MM.1S (cell line): Measurements from ENCODE around the gene B3GAT3.

Experiments
- DNase-seq: peaks from one replicate; pipeline ENCODE4 v3.0.0-alpha.2; 2015
- H2AFZ ChIP-seq: fragments of 300-600 bp; sonication (generic); 2 replicates; pipeline ENCODE4 v1.6.0; 2016; ENCODE audit warnings: antibody characterized with exemption, low read length
- H3F3A ChIP-seq: fragments of 300-600 bp; sonication (generic); 2 replicates; pipeline ENCODE4 v1.6.1; 2016; ENCODE audit warnings: mild to moderate bottlenecking, antibody characterized with exemption, low read length, moderate library complexity, mixed read lengths; ENCODE audit not compliant: insufficient read depth
- H3K27ac ChIP-seq: fragments of 300-600 bp; sonication (generic); 2 replicates; pipeline ENCODE4 v1.5.1; 2016; ENCODE audit warnings: mild to moderate bottlenecking, low read length
- H3K27me3 ChIP-seq: fragments of 300-600 bp; sonication (generic); replicated peaks from 2 replicates; pipeline ENCODE4 v1.6.0; 2016; ENCODE audit warnings: low read length; ENCODE audit not compliant: insufficient read depth
- H3K36me3 ChIP-seq: fragments of 300-600 bp; sonication (generic); replicated peaks from 2 replicates; pipeline ENCODE4 v1.6.1; 2016; ENCODE audit warnings: mild to moderate bottlenecking, low read length, mixed read lengths; ENCODE audit not compliant: insufficient read depth
- H3K4me1 ChIP-seq: fragments of 300-600 bp; sonication (generic); 2 replicates; pipeline ENCODE4 v1.6.1; 2016; ENCODE audit warnings: low read length, mixed read lengths
- H3K4me2 ChIP-seq: fragments of 300-600 bp; sonication (generic); 2 replicates; pipeline ENCODE4 v1.6.0; 2016; ENCODE audit warnings: low read depth, low read length
- H3K4me3 ChIP-seq: fragments of 300-600 bp; sonication (generic); 2 replicates; pipeline ENCODE4 v1.5.1; 2016; ENCODE audit warnings: low read length, mixed read lengths
- H3K79me2 ChIP-seq: fragments of 300-600 bp; sonication (generic); 2 replicates; pipeline ENCODE4 v1.6.1; 2016; ENCODE audit warnings: mixed run types, low read length, mixed read lengths
- H3K9ac ChIP-seq: fragments of 300-600 bp; sonication (generic); 2 replicates; pipeline ENCODE4 v1.6.1; 2016; ENCODE audit warnings: low read length, mixed read lengths
- H3K9me2 ChIP-seq: fragments of 300-600 bp; sonication (generic); replicated peaks from 2 replicates; pipeline ENCODE4 v1.6.1; 2016; ENCODE audit warnings: mild to moderate bottlenecking, low read length, mixed read lengths; ENCODE audit not compliant: insufficient read depth
- H3K9me3 ChIP-seq: fragments of 300-600 bp; sonication (generic); replicated peaks from 2 replicates; pipeline ENCODE4 v1.6.1; 2016; ENCODE audit warnings: mild to moderate bottlenecking, low read length, mixed read lengths; ENCODE audit not compliant: insufficient read depth
- H4K20me1 ChIP-seq: fragments of 300-600 bp; sonication (generic); 2 replicates; pipeline ENCODE4 v1.6.1; 2016; ENCODE audit warnings: mild to moderate bottlenecking, low read length, moderate library complexity, mixed read lengths; ENCODE audit not compliant: insufficient read depth
- EZH2 ChIP-seq: fragments of 300-600 bp; sonication (generic); optimal IDR thresholded peaks from 2 replicates; pipeline ENCODE3; 2017; ENCODE audit warnings: low read depth, mild to moderate bottlenecking, antibody characterized with exemption, low read length, mixed read lengths
- EZH2phosphoT487 ChIP-seq: fragments of 300-600 bp; sonication (generic); IDR thresholded peaks from 2 replicates; pipeline ENCODE4 v1.6.1; 2018; ENCODE audit warnings: antibody characterized with exemption, low read length
- TF ChIP-seq, protein P1 (sequence below): fragments of 300-600 bp; sonication (generic); IDR thresholded peaks from 2 replicates; pipeline ENCODE4 v1.5.1; 2016; ENCODE audit warnings: antibody characterized with exemption, low read length, mixed read lengths

B3GAT3 gene

DNA sequence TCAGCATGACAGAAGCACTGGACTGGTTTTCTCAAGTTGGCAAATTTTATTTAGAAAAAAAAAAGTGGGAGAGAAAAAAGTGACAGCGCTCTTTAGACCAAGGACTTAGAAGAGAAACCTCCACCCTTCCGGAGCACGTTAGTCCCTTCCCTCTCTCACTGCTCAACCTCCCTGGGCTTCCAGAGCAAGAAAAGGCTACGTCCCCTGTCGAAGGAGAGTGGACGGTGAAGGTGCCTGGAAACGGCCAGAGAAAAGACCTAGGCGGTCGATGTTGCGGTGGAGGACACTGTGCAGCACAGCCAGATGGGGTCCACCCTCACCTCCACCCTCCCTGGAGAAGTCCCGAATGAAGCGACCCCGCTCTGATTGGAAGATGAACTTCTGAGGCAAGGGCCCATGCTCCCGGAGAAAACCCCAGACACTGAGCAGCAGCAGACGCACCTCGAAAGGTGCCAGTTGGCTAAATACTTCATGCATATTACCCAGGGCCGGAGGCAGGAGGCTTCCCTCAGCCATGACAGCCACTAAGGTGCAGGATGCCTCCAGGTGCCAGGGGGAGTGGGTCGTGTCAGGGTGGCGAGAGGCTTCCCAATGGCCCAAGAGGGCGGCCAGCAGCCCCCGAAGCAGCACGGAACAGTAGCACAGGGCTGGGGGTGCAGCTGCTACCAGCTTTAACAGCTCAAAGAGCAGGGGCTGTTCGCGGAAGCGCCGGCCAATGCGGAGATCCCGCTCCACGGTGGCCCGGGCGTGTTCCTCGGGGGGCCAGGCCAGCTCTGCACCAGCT is 25.2 kb upstream of the B3GAT3 start:
- TF ChIP-seq, protein P1, sequence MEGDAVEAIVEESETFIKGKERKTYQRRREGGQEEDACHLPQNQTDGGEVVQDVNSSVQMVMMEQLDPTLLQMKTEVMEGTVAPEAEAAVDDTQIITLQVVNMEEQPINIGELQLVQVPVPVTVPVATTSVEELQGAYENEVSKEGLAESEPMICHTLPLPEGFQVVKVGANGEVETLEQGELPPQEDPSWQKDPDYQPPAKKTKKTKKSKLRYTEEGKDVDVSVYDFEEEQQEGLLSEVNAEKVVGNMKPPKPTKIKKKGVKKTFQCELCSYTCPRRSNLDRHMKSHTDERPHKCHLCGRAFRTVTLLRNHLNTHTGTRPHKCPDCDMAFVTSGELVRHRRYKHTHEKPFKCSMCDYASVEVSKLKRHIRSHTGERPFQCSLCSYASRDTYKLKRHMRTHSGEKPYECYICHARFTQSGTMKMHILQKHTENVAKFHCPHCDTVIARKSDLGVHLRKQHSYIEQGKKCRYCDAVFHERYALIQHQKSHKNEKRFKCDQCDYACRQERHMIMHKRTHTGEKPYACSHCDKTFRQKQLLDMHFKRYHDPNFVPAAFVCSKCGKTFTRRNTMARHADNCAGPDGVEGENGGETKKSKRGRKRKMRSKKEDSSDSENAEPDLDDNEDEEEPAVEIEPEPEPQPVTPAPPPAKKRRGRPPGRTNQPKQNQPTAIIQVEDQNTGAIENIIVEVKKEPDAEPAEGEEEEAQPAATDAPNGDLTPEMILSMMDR: no peak
- no peak for TF ChIP-seq EZH2phosphoT487
- no peak for TF ChIP-seq EZH2
- peak overlapping the region; percentile 36; the same call in 1 of the 2 replicates for H3K4me2 ChIP-seq
- H3K4me3 ChIP-seq: no peak overlapping the region
- 0 out of 2 replicates have a peak, but pooled peaks cover 8% of the 10 kb centered on the region for H3K36me3 ChIP-seq
- peaks cover 5% of the 10 kb centered on the region; the same call in 1 of the 2 replicates for H3F3A ChIP-seq
- no peaks in the 10 kb centered on the region for H3K27me3 ChIP-seq
- peak overlapping the region; percentile 4; the same call in 1 of the 2 replicates for H3K27ac ChIP-seq
- H3K4me1 ChIP-seq: peaks cover 9% of the 10 kb centered on the region
- H3K79me2 ChIP-seq: peaks cover 66% of the 10 kb centered on the region
- no peak for DNase-seq
- H3K9me3 ChIP-seq: no peaks in the 10 kb centered on the region
- H2AFZ ChIP-seq: no peak overlapping the region
- no peaks in the 10 kb centered on the region for H4K20me1 ChIP-seq
- no peak overlapping the region for H3K9ac ChIP-seq
- H3K9me2 ChIP-seq: no peaks in the 10 kb centered on the region

DNA sequence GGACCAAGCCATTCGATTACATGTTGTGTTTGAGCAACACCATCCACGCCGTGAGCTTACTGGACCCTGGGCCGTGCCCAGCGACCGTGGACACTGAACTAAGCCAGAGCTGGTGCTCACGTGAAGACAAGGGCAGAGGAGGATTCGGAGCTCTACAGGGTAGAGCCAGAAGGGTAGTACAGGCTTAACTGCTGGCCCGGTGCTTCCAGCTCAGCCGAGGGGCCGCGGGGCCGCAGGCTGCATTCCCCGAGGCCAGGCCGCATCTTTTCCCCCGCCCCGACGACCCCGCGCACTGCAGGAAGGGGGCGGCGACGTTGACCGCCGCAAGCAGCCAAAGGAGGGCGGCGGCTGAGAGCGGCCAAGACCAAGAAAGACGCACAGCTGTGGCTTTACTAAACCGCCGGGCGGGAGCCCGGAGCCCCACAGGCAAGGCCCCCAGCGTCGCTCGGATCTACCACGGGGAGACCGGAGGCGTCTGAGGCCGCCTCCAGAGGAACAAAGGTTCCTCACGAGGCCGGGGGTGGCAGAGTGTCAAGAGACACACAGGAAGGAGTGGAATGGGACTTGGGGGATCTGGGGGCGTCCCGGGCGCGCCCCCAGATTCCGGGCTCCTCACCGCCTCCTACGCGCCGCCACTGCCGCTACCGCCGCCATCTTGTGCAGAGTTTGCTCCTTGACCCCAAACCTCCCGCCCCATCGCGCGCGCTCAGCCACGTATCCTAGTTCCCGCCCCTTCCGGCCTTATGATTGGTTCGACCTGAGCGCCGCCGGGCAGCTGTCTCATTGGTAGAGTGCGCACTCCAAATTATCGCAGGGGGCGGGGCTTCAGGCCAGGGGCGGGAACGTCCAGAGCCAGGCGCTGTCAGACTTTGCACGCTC is 24.4 kb upstream of the B3GAT3 start, which contains the start of gene GANAB:
TSS of gene GANAB (minus strand) at position 668 of the 879 bp plus-strand sequence. CDS start at position 654, 14 bp downstream.
- Histone ChIP-seq H3K4me1 (peaks cover 9% of the 10 kb centered on the region), H3K4me2 (peak within 1 kb of the TSS; percentile 89), H3K9me2 (no peaks in the 10 kb centered on the region), H2AFZ (peak within 1 kb of the TSS; percentile 40), H4K20me1 (no peaks in the 10 kb centered on the region), H3K36me3 (0 out of 2 replicates have a peak, but pooled peaks cover 8% of the 10 kb centered on the region), H3K27ac (peak within 1 kb of the TSS; percentile 61; the same call in 1 of the 2 replicates), H3K9me3 (no peaks in the 10 kb centered on the region), H3K9ac (peak within 1 kb of the TSS; percentile 95), H3K79me2 (peaks cover 66% of the 10 kb centered on the region), H3F3A (peaks cover 5% of the 10 kb centered on the region; the same call in 1 of the 2 replicates), H3K27me3 (no peaks in the 10 kb centered on the region), H3K4me3 (peak within 1 kb of the TSS; percentile 89)
- TF ChIP-seq EZH2 (no peak), EZH2phosphoT487 (no peak)
- TF ChIP-seq, protein P1: no peak
- peak; percentile 99 for DNase-seq

DNA sequence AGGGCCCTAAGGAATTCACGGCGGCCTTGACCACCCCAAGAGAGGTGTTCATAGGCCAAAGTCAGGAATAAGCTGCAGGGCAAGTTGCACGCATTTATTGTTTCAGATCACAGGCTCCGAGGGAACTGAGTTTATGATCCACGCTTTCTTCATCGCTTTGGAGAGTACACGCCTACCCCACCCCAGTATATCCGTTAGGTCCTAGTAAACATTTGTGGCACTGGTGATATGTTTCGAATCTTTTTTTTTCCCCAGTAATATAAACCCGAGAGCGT is 23.8 kb upstream of the B3GAT3 start:
- TF ChIP-seq, protein P1: no peak
- TF ChIP-seq EZH2phosphoT487 (no peak), EZH2 (no peak)
- no peaks in the 10 kb centered on the region for H3K27me3 ChIP-seq
- H3K4me2 ChIP-seq: peak overlapping the region; percentile 89
- H4K20me1 ChIP-seq: no peaks in the 10 kb centered on the region
- H3F3A ChIP-seq: peaks cover 5% of the 10 kb centered on the region; the same call in 1 of the 2 replicates
- H3K9me2 ChIP-seq: no peaks in the 10 kb centered on the region
- H3K9ac ChIP-seq: peak overlapping the region; percentile 95
- no peaks in the 10 kb centered on the region for H3K9me3 ChIP-seq
- no peak for DNase-seq
- H3K79me2 ChIP-seq: peaks cover 66% of the 10 kb centered on the region
- no peak overlapping the region for H2AFZ ChIP-seq
- 0 out of 2 replicates have a peak, but pooled peaks cover 8% of the 10 kb centered on the region for H3K36me3 ChIP-seq
- H3K27ac ChIP-seq: peak overlapping the region; percentile 61; the same call in 1 of the 2 replicates
- peaks cover 9% of the 10 kb centered on the region for H3K4me1 ChIP-seq
- peak overlapping the region; percentile 89 for H3K4me3 ChIP-seq
